Subcutaneous adipose tissue (tissue), 4 donors: ENCODE measurements around the gene PCYT2. TPM values are rescaled to one million over a fixed set of nuclear protein-coding genes. Genes with fewer than 3 reads are reported as not detected.

Source experiments
- total RNA-seq, 4 donors: library from RNA; depleted of rRNA; stranded (reverse); fragments of >200 nt; gene quantifications; one replicate each; pipeline ENCODE4 v1.1.0, GENCODE V29; 2016
- TF ChIP-seq, protein P1 (sequence below): fragments of 450-650 bp; IDR thresholded peaks from one replicate; pipeline ENCODE4 v1.5.1; 2016; ENCODE audit warnings: low read depth, mild to moderate bottlenecking, control low read depth, antibody characterized with exemption, moderate library complexity

Gene PCYT2
- total RNA-seq, 4 donors from 2014 or later = 23.8 to 130 (median 39.7) TPM

DNA sequence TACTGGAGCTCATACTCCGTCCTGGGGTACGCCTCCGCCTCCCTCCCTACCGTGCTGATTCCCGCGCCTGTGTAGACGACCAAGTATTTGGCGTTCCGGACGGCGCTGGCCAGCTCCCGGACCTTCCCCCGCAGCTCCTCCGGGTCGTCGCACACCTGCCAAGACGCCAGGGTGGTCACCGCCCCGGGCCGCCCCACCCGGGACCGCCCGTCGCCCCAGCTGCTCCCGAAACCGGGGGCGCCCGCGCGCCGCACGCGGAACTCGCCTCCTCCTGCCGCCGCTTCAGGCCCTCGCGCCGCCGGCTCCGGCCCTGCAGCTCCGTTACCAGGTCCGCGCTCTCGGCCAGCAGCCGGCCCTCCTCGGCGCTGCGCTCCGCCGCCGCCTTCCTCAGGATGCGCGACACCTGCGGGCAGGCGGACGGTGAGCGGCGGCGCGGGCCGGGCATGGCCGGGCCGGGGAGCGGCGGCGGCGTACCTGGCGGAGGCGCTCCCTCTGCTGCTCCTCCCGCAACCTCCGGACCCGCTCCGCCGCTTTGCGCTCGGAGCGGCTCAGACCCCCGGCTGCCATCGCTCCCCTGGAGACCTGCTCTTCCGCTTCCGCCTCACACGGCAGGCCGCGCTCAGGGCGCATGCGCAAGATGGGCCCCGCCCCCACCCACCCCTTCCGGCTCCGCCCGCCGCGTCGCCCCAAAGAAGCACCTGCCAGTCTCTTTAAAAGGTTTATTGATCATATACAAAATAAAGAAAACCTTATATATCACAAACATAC, 6.5 kb upstream of the PCYT2 start, which contains the start of gene SIRT7:
TSS of gene SIRT7 (minus strand) at position 612 of the 768 bp plus-strand sequence. CDS start at position 567, 45 bp downstream.
- TF ChIP-seq, protein P1, sequence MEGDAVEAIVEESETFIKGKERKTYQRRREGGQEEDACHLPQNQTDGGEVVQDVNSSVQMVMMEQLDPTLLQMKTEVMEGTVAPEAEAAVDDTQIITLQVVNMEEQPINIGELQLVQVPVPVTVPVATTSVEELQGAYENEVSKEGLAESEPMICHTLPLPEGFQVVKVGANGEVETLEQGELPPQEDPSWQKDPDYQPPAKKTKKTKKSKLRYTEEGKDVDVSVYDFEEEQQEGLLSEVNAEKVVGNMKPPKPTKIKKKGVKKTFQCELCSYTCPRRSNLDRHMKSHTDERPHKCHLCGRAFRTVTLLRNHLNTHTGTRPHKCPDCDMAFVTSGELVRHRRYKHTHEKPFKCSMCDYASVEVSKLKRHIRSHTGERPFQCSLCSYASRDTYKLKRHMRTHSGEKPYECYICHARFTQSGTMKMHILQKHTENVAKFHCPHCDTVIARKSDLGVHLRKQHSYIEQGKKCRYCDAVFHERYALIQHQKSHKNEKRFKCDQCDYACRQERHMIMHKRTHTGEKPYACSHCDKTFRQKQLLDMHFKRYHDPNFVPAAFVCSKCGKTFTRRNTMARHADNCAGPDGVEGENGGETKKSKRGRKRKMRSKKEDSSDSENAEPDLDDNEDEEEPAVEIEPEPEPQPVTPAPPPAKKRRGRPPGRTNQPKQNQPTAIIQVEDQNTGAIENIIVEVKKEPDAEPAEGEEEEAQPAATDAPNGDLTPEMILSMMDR = no peak

DNA sequence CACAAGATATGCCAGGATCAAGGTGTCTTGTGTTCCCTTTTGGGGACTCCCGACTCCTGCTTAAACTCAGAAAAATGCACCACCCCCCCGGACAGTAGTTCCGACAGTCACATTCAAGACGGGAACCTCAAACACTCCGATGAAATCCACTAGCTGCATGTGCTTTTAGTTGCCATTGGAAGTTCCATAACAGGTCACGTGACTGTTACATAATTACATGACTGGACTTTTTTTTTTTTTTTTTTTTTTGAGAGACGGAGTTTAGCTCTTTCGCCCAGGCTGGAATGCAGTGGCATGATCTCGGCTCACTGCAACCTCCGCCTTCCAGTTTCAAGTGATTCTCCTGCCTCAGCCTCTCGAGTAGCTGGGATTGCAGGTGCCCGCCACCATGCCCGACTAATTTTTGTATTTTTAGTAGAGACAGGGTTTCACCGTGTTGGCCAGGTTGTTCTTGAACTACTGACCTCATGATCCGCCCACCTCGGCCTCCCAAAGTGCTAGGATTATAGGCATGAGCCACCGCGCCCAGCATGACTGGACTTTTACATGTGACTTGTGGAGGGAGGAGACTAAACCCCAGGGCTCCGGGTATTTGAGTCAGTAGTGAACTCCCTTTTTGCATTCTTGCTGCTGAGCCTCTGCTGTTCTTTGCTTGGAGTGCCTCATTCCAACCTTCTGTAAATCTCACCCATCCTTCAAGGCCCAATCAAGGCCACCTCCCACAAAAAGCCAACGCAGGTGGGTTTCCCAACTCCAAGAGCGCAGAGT, 5.2 kb upstream of the PCYT2 start:
- TF ChIP-seq, protein P1 = no peak

DNA sequence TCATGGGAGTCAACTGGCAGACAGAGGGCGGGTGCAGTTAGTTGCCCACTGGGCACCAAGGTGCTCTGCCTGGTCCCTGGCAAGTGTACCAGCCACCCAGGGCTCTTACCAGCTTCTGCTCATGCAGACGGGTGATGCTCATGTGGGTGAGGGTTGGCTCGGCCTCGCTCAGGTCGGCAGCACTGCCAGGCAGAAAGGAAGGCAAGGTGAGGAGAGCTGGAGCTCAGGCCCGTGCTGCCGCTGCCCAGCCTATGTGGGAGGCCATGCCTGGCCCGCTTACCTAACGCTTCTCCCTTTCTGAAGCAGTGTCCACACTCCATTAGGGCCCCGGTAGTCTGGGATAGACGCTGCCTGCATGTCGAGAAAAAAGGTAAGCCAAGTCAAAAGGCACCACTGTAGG, 4.1 kb upstream of the PCYT2 start:
- TF ChIP-seq, protein P1 = no peak

DNA sequence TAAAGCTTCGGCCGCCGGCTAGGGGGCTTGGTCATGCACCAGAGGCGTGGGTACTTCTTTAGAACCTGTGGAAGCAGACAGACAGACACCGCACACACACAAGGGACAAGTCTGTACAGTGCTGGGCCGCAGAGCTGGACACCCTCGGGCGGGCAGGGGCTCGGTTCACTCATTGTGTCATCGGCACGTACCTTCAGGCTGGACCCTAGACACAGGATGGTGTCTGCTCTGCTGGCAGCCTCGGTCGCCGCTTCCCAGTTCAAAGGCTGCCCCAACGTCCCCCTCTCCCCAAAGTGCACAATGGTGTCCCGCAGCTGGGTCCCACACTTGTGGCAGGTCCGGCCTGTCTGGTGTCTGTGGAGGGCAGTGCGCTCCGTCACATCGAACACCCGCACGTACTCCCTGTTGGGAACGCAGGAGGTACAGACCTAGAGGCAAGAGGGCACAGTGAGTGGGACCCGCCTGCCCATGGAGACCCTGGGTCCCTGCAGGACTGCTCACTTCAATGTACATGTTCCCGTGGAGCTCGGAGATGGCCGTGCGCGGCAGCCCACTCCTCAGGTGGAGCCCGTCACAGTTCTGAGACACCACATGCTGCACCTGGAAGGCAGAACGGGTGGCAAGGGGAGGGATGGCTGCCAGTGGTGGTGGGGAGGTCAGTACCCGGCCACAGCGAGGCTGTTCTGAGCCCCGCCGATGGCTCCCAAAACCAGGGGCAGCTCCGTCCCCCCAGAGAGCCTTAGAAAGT, 3.1 kb upstream of the PCYT2 start:
- TF ChIP-seq, protein P1 = no peak

DNA sequence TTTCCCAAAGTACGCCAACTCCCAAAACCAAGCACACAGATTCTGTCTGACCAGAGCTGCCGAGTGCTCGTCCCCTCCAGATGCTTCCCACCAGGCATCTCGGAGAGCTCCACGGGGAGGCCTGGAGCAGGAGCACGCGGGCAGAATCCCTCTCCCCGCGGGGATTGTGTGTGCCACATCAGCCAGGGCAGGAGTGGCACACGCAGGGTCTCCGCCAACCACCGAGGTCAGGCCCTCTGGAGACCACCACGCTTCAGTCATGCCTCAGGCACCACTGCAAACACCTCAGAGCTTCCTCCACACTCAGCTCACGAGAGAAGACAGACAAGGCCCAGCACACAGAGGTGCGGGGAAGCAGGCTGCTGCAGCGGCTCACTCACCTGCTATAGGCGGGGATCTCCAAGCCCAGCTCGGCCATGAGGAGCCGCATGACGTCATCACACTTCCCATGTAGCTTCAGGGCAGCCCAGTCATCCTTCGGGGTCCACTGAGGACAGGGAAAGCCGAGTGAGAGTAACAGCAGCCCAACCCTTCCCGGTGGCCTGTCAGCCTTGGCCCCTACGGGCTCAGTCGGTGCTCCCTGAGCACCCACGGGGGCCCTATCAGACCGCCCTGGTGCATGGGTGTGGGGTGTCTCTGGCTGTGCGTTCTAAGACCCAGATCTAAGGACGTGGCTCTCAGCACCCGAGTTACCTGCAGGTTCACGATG, 2.3 kb upstream of the PCYT2 start:
- TF ChIP-seq, protein P1 = no peak

DNA sequence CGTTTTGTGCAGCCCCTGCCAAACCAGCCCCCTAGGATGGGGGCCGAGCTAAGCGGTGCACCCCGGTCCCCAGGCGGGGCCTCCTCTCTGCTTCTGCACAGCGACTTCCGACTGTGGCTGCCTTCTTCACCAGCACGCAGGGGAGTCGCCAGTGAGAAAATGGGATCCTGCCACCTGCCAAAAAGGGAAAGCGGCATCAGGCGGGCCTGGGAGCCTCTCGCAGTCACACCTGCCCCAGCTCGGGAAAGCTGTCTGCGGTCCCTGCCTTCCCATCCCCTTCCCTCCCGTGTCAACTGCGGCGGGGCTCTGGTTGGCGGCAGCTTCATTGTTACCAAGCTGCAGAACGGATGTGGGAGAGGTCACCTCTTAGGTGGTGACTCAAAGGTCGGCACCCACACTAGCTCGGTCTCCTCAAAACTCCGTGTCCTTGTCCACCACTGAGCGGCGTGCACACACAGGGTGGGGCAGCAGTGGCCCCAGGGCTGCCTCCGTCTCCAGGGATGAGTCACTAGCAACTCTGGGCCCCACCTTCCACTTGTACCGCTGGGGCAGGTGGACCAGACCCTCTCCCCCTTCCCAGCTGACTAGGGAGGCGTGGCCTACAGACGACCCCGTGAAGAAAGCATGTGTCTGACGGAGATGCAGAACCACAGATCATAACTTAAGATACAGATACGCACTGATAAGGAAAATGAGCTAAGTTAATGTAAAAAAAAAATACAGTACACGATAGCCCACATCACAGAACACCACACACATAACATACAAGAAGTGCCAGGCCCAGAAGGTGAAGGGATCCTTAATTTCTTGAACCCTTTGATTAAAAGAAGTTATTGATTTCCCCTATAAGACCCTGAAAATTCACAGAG, 1.5 kb upstream of the PCYT2 start:
- TF ChIP-seq, protein P1 = no peak
